ENCODE data around the gene HKDC1.
A peak's percentile ranks its signal among the peaks of the same experiment; 100 is the strongest.

The HKDC1 gene

DNA sequence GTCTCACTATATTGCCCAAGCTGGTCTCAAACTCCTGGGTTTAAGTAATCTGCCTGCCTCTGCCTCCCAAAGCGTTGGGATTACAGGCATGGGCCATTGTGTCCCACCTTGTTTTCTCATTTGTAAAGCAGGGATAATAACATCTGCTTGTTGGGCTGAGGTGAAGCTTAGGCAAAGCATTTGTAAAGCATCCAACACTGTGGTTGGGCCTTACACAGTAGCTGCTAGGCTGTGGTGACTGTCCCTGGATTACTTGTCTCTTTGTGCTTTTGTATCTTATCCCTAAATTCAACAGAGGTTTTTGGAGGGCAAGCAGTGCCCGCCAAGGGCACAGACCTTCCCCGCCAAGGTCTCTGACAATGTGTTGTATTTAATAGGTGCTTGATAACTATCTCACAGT lies 14.3 kb downstream of the HKDC1 start:
- TF ChIP-seq, protein P1, sequence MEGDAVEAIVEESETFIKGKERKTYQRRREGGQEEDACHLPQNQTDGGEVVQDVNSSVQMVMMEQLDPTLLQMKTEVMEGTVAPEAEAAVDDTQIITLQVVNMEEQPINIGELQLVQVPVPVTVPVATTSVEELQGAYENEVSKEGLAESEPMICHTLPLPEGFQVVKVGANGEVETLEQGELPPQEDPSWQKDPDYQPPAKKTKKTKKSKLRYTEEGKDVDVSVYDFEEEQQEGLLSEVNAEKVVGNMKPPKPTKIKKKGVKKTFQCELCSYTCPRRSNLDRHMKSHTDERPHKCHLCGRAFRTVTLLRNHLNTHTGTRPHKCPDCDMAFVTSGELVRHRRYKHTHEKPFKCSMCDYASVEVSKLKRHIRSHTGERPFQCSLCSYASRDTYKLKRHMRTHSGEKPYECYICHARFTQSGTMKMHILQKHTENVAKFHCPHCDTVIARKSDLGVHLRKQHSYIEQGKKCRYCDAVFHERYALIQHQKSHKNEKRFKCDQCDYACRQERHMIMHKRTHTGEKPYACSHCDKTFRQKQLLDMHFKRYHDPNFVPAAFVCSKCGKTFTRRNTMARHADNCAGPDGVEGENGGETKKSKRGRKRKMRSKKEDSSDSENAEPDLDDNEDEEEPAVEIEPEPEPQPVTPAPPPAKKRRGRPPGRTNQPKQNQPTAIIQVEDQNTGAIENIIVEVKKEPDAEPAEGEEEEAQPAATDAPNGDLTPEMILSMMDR (IDR thresholded peaks at IDR 0.05; ENCODE audit: low read depth, low read length), result no peak
- Histone ChIP-seq H3K36me3 (no peaks in the 10 kb centered on the region), H3K27me3 (no peaks in the 10 kb centered on the region), H3K9me3 (no peaks in the 10 kb centered on the region), H3K4me1 (no peaks in the 10 kb centered on the region), H3K4me3 (ENCODE audit: low read depth, low read length) (no peak overlapping the region)
- DNase-seq, result no peak

DNA sequence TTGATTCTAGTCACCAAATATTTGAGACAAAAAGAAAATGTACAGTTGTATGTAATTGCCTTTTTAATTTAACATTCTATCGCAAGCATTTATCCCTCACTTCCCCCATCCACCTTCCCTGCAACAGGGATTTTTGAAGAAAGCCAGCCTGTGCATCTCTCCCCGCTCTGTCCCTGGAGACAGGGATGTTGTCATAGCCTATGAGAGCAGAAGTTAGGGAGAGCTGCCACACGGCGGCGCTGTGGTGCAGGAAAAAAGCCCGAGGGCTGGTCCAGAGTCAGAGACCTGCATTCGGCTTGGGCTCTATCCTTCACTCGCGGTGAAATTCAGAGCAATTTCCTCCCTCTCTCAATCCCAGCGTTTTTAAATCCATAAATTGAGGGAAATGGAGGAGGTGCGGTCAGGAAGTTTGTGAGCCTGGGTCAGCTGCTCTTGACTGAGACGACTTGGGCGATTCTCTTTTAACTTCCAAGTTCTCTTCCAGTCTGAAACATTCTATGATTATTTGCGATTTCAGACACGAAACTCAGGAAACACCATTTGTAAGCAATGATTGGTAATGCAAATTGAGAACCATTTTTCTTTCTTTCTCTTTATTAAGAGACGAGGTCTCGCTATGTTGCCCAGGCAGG lies 17.5 kb downstream of the HKDC1 start:
- no peak overlapping the region for H3K4me3 ChIP-seq (ENCODE audit: low read depth, low read length)
- H3K36me3 ChIP-seq, result no peaks in the 10 kb centered on the region
- TF ChIP-seq, protein P1 (IDR thresholded peaks at IDR 0.05; ENCODE audit: low read depth, low read length), result peak; percentile 93
- no peaks in the 10 kb centered on the region for H3K9me3 ChIP-seq
- DNase-seq, result peak; percentile 86
- no peaks in the 10 kb centered on the region for H3K27me3 ChIP-seq
- H3K4me1 ChIP-seq, result no peaks in the 10 kb centered on the region

DNA sequence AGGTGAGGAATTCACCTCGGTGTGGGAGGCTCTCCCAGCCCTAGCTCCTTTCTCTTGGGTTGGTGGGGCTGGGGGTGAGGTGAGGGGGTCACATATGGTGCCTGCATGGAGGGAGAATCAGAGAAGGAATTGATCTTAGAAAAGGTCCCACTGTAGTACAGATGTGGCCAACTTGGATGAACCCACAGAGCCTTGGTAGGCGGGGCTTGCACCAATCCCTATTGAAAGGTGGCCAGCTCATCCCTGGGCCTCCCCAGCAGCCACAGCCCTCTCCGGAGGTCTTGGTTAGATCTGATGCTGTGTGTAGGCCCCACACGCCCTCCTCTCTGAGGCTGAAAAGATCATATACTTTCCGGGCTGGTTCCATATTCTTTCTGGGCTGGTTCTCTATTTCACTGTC lies 19.0 kb downstream of the HKDC1 start:
- H3K9me3 ChIP-seq, result no peaks in the 10 kb centered on the region
- DNase-seq, result no peak
- no peaks in the 10 kb centered on the region for H3K36me3 ChIP-seq
- TF ChIP-seq, protein P1 (IDR thresholded peaks at IDR 0.05; ENCODE audit: low read depth, low read length), result no peak
- H3K27me3 ChIP-seq, result no peaks in the 10 kb centered on the region
- no peaks in the 10 kb centered on the region for H3K4me1 ChIP-seq
- no peak overlapping the region for H3K4me3 ChIP-seq (ENCODE audit: low read depth, low read length)

DNA sequence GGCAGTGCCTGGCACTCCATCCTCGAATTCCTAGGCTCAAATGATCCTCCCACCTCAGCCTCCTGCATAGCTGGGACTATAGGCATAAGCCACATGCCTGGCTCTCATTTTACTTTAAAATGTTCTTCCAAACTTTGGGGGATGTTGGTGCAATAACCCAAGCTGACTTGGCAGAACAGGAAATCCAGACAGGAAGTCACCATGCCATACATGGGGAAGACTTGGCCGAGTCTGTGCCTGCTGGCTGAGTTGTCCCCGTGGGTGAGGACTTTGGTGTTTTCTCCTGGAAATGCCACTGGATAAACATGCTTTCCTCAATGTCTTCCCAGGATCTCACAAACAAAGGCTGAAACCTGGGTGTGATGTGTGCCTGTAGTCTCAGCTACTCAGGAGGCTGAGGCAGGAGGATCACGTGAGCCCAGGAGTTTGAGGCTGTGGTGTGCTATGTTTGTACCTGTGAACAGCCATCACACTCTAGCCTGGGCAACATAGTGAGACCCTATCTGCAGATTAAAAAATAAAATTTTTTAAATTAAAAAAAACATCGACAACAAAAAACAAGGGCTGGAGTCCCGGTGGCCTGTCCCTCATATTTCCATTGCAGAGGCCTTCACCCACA lies 19.8 kb downstream of the HKDC1 start:
- no peak overlapping the region for H3K4me3 ChIP-seq (ENCODE audit: low read depth, low read length)
- no peaks in the 10 kb centered on the region for H3K36me3 ChIP-seq
- no peak for DNase-seq
- H3K9me3 ChIP-seq, result no peaks in the 10 kb centered on the region
- no peaks in the 10 kb centered on the region for H3K27me3 ChIP-seq
- TF ChIP-seq, protein P1 (IDR thresholded peaks at IDR 0.05; ENCODE audit: low read depth, low read length), result no peak
- H3K4me1 ChIP-seq, result no peaks in the 10 kb centered on the region

DNA sequence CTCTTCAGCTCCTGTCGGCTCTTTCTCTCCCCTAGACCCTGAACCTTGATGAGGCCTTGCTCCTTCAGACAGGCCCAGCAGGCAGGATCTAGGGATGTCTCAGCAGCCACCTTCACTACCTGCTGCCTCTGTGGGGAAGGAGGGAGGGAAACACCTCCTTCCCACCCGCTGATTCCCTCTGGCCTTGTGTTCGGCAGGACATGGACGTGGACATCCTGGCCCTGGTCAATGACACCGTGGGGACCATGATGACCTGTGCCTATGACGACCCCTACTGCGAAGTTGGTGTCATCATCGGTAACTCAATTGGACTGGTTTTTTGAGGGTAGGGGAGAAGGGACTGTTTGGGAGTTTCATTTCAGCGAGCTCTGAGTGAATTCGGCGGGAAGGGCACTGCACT lies 20.3 kb downstream of the HKDC1 start:
- no peak for DNase-seq
- no peaks in the 10 kb centered on the region for H3K9me3 ChIP-seq
- H3K27me3 ChIP-seq, result no peaks in the 10 kb centered on the region
- no peaks in the 10 kb centered on the region for H3K4me1 ChIP-seq
- no peak overlapping the region for H3K4me3 ChIP-seq (ENCODE audit: low read depth, low read length)
- H3K36me3 ChIP-seq, result no peaks in the 10 kb centered on the region
- TF ChIP-seq, protein P1 (IDR thresholded peaks at IDR 0.05; ENCODE audit: low read depth, low read length), result no peak

DNA sequence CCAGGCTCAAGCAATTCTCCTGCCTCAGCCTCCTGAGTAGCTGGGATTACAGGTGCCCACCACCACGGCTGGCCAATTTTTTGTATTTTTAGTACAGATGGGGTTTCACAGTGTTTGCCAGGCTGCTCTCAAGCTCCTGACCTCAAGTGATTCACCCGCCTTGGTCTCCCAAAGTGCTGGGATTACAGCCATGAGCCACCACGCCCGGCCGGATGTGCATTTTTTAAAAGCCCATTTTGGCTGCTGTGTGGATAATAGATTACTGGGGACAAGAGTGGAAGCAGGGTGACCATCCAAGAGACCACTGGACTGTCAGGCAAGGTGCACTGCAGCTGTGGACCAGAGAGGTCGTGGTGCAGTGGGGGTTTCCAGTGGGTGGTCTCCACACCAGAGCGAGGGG lies 21.4 kb downstream of the HKDC1 start:
- Histone ChIP-seq H3K9me3 (no peaks in the 10 kb centered on the region), H3K4me1 (no peaks in the 10 kb centered on the region), H3K4me3 (ENCODE audit: low read depth, low read length) (no peak overlapping the region), H3K36me3 (no peaks in the 10 kb centered on the region), H3K27me3 (no peaks in the 10 kb centered on the region)
- DNase-seq, result no peak
- TF ChIP-seq, protein P1 (IDR thresholded peaks at IDR 0.05; ENCODE audit: low read depth, low read length), result no peak
